NB4 (cell line): ENCODE measurements around the gene ADAMTSL3.

Source experiments
- DNase-seq: peaks from one replicate; pipeline ENCODE4 v3.0.0; 2010; ENCODE audit warnings: low read depth
- H3K4me3 ChIP-seq: one replicate; pipeline ENCODE4 v1.5.1; 2011; ENCODE audit warnings: mild to moderate bottlenecking, low read depth, low read length, moderate library complexity
- CTCF ChIP-seq: IDR thresholded peaks from one replicate; pipeline ENCODE4 v1.5.1; 2012; ENCODE audit warnings: low read depth, low read length
- MAX ChIP-seq: IDR thresholded peaks from 2 replicates; pipeline ENCODE4 v1.6.1; 2011; ENCODE audit warnings: low read depth, low read length
- MYC ChIP-seq: IDR thresholded peaks from 2 replicates; pipeline ENCODE4 v1.6.1; 2011; ENCODE audit warnings: low read depth, low read length
- POLR2A ChIP-seq: IDR thresholded peaks from 2 replicates; pipeline ENCODE4 v1.6.1; 2011; ENCODE audit warnings: mild to moderate bottlenecking; ENCODE audit not compliant: insufficient read length; ENCODE audit errors: extremely low read depth

Gene ADAMTSL3

GRCh38 chr15:84001037-84001436 is 347.1 kb downstream of the ADAMTSL3 start:
- TF ChIP-seq MAX, result no peak
- no peak for TF ChIP-seq CTCF
- no peak for TF ChIP-seq POLR2A
- TF ChIP-seq MYC, result no peak
- no peak for DNase-seq
- H3K4me3 ChIP-seq, result no peak overlapping the region

GRCh38 chr15:84001655-84002054 is 347.7 kb downstream of the ADAMTSL3 start:
- DNase-seq, result no peak
- TF ChIP-seq MAX (no peak), CTCF (no peak), POLR2A (no peak), MYC (no peak)
- no peak overlapping the region for H3K4me3 ChIP-seq

GRCh38 chr15:84003791-84004503 is 350.0 kb downstream of the ADAMTSL3 start:
- no peak for DNase-seq
- H3K4me3 ChIP-seq, result no peak overlapping the region
- TF ChIP-seq MYC (no peak), MAX (no peak), POLR2A (no peak), CTCF (no peak)

- TF ChIP-seq POLR2A (no peak), MAX (no peak), MYC (no peak), CTCF (no peak)
- no peak overlapping the region for H3K4me3 ChIP-seq
- no peak for DNase-seq
Observed at GRCh38 chr15:84006421-84006820, 352.5 kb downstream of the ADAMTSL3 start.

GRCh38 chr15:84009616-84010015 is 355.7 kb downstream of the ADAMTSL3 start:
- DNase-seq, result no peak
- TF ChIP-seq POLR2A (no peak), MYC (no peak), CTCF (no peak), MAX (no peak)
- no peak overlapping the region for H3K4me3 ChIP-seq
